ENCODE results near the gene PCDHGA11. TPM values are rescaled to one million over a fixed set of nuclear protein-coding genes. Genes with fewer than 3 reads are reported as not detected.
"Not testable (repeated sequence)": the region's sequence is repeated elsewhere in the genome, so short reads cannot be mapped to it uniquely, and the experiment has no call there.

PCDHGA11 gene
- total and polyA plus RNA-seq, 9 of the 15 experiments (the other 6 are each of a cell fraction or from before 2014, with no cell fraction given) = 0.04 to 0.07 (median 0.04) TPM; not detected in 4

DNA sequence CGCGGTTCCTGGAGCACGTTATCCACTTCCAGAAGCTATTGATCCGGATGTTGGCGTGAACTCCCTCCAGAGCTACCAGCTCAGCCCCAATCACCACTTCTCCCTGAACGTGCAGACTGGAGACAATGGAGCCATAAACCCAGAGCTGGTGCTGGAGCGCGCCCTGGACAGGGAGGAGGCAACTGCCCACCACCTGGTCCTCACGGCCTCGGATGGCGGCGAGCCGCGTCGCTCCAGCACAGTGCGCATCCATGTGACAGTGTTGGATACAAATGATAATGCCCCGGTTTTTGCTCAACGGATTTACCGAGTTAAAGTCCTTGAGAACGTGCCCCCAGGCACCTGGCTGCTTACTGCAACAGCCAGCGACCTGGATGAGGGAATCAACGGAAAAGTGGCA, 17.5 kb upstream of the PCDHGA11 start (continued):
- no peak for TF ChIP-seq XRCC4 (IDR thresholded peaks at IDR 0.05; ENCODE audit: extremely low read depth, insufficient read depth, insufficient read length)
- no peak for TF ChIP-seq FOXM1 (IDR thresholded peaks at IDR 0.05; ENCODE audit: low read depth)
- TF ChIP-seq FOXM1 (CRISPR knock-in tag; IDR thresholded peaks at IDR 0.05; ENCODE audit: low read depth) = no peak

DNA sequence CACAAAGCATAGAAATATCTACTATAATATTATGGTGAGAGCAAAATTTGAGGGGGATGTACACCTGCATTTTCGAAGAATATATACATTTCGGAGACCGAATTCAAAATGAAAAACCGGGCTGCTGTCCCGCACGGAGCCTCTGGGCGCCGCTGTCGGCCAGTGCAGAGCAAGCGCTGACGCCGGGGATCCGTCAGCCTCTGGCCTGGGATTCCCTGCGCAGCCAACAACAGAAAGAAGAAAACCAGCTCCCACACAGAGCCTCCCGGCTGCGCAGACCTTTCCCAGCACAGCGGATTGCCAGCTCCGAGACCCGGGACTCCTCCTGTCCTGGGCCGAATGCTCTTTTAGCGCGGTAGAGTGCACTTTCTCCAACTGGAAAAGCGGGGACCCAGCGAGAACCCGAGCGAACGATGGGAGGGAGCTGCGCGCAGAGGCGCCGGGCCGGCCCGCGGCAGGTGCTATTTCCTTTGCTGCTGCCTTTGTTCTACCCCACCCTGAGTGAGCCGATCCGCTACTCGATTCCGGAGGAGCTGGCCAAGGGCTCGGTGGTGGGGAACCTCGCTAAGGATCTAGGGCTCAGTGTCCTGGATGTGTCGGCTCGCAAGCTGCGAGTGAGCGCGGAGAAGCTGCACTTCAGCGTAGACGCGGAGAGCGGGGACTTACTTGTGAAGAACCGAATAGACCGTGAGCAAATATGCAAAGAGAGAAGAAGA, 12.9 kb upstream of the PCDHGA11 start, which contains the start of gene PCDHGB6:
Gene PCDHGB6, plus strand, starts transcription at position 232 of the 716 bp plus-strand sequence. Its CDS starts 182 bp downstream, at position 414.
- WGBS (ENCODE audit: insufficient coverage, low coverage, missing lambda C conversion rate) = 36% methylated on average over 41 of the region's 51 CpGs
- H2AFZ ChIP-seq (ENCODE audit: low read depth, low read length); H4K20me1 ChIP-seq (replicated peaks; ENCODE audit: control insufficient read depth, insufficient read depth, low read length); intact Hi-C loops (cut with micrococcal nuclease); in situ Hi-C loops (cut with MboI); H3K9me3 ChIP-seq (replicated peaks; ENCODE audit: control insufficient read depth, insufficient read depth, low read depth, low read length); FAIRE-seq; H3K9me1 ChIP-seq (ENCODE audit: control insufficient read depth, insufficient read depth, low read length); H3K4me3 ChIP-seq; H3K4me2 ChIP-seq (ENCODE audit: insufficient read depth, low read length); BruUV-seq (replicated peaks); H3K79me2 ChIP-seq (ENCODE audit: control insufficient read depth, insufficient read depth, low read length); H3K9ac ChIP-seq (ENCODE audit: insufficient read depth in 1 of 2, low read depth in 2 of 2, low read length in 2 of 2); H3K27ac ChIP-seq (ENCODE audit: extremely low read depth, low read depth, low read length); H3K36me3 ChIP-seq (ENCODE audit: control insufficient read depth, insufficient read depth, low read length): not testable (repeated sequence)
- DNase-seq (ENCODE audit: extremely low read depth in 1 of 4, low spot score in 3 of 4) (peak; percentile 25 to 41 (median 34)), ATAC-seq (peak; percentile 88)
- Histone ChIP-seq H3K27me3 (ENCODE audit: control insufficient read depth in 2 of 2, insufficient read depth in 2 of 2, low read length in 2 of 2) (peaks cover 3 to 29% of the 10 kb centered on the region in 2 experiments; a peak in 3 of 5 replicates), H3K4me1 (replicated peaks in 1 of 2; ENCODE audit: control insufficient read depth in 2 of 2, insufficient read depth in 2 of 2, low read length in 2 of 2) (peaks cover 0 to 12% of the 10 kb centered on the region in 2 experiments; a peak in 3 of 5 replicates)
- ChIA-PET CTCF (ENCODE audit: low intra/inter-chr PET ratio) (interaction anchor here (0.7 to 1.0 kb wide), 3 partner anchors 81 to 156 kb away, joined by 3 to 4 read pairs (median 3); partner anchors contain the start of gene PCDHGC5), POLR2A (interaction anchor here (0.5 kb wide), 1 partner anchor 232 kb away, joined by 3 read pairs; no protein-coding TSS in a partner anchor)
- TF ChIP-seq, protein P1, sequence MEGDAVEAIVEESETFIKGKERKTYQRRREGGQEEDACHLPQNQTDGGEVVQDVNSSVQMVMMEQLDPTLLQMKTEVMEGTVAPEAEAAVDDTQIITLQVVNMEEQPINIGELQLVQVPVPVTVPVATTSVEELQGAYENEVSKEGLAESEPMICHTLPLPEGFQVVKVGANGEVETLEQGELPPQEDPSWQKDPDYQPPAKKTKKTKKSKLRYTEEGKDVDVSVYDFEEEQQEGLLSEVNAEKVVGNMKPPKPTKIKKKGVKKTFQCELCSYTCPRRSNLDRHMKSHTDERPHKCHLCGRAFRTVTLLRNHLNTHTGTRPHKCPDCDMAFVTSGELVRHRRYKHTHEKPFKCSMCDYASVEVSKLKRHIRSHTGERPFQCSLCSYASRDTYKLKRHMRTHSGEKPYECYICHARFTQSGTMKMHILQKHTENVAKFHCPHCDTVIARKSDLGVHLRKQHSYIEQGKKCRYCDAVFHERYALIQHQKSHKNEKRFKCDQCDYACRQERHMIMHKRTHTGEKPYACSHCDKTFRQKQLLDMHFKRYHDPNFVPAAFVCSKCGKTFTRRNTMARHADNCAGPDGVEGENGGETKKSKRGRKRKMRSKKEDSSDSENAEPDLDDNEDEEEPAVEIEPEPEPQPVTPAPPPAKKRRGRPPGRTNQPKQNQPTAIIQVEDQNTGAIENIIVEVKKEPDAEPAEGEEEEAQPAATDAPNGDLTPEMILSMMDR (IDR thresholded peaks at IDR 0.05 in 2 of 3, conservative IDR thresholded peaks at IDR 0.05 in 1 of 3; ENCODE audit: insufficient read depth in 2 of 3, low read depth in 1 of 3, low read length in 3 of 3) = peak; percentile 54 to 71 (median 58)
- peak; percentile 40 to 49; a peak in 2 of 4 replicates for TF ChIP-seq NRF1 (conservative IDR thresholded peaks at IDR 0.05 in 1 of 2, IDR thresholded peaks at IDR 0.05 in 1 of 2)
- TF ChIP-seq RAD21 (CRISPR knock-in tag; conservative IDR thresholded peaks at IDR 0.05 in 1 of 2, IDR thresholded peaks at IDR 0.05 in 1 of 2) = peak in 1 of 2 experiments; percentile 46; a peak in 2 of 4 replicates
